Ishikawa (cell line): ENCODE results near the gene SAMD3.

Source experiments
- CEBPB ChIP-seq: IDR thresholded peaks from 2 replicates; pipeline ENCODE4 v1.6.1; 2012
- CREB1 ChIP-seq: IDR thresholded peaks from 2 replicates; pipeline ENCODE4 v1.6.1; 2012; ENCODE audit warnings: low read depth
- EGR1 ChIP-seq: IDR thresholded peaks from 2 replicates; pipeline ENCODE4 v1.6.1; 2012
- EP300 ChIP-seq: IDR thresholded peaks from 2 replicates; pipeline ENCODE4 v1.6.1; 2012; ENCODE audit warnings: borderline replicate concordance
- FOXM1 ChIP-seq: IDR thresholded peaks from 2 replicates; pipeline ENCODE4 v1.6.1; 2012; ENCODE audit warnings: low read depth, borderline replicate concordance
- MAX ChIP-seq: IDR thresholded peaks from 2 replicates; pipeline ENCODE4 v1.6.1; 2012
- NFIC ChIP-seq: IDR thresholded peaks from 2 replicates; pipeline ENCODE4 v1.6.1; 2012
- RAD21 ChIP-seq: IDR thresholded peaks from 2 replicates; pipeline ENCODE4 v1.6.1; 2012; ENCODE audit warnings: low read depth
- REST ChIP-seq: IDR thresholded peaks from 2 replicates; pipeline ENCODE4 v1.6.1; 2012; ENCODE audit warnings: low read depth, mild to moderate bottlenecking
- TAF1 ChIP-seq: IDR thresholded peaks from 2 replicates; pipeline ENCODE4 v1.6.1; 2012; ENCODE audit warnings: low read depth, mild to moderate bottlenecking
- TCF12 ChIP-seq: IDR thresholded peaks from 2 replicates; pipeline ENCODE4 v1.6.1; 2012; ENCODE audit warnings: low read depth
- TEAD4 ChIP-seq: IDR thresholded peaks from 2 replicates; pipeline ENCODE4 v1.6.1; 2012
- USF1 ChIP-seq: IDR thresholded peaks from 2 replicates; pipeline ENCODE4 v1.6.1; 2012
- YY1 ChIP-seq: IDR thresholded peaks from 2 replicates; pipeline ENCODE4 v1.6.1; 2012; ENCODE audit warnings: low read depth
- ZBTB7A ChIP-seq: IDR thresholded peaks from 2 replicates; pipeline ENCODE4 v1.6.1; 2012; ENCODE audit warnings: low read depth

SAMD3 gene

GRCh38 chr6:130212215-130212874 is 10.4 kb downstream of the SAMD3 start:
- TF ChIP-seq YY1 (no peak), ZBTB7A (no peak), CREB1 (no peak), RAD21 (no peak), NFIC (no peak), EP300 (no peak), TEAD4 (no peak), EGR1 (no peak), TAF1 (no peak), FOXM1 (no peak), USF1 (no peak), REST (no peak), CEBPB (no peak), MAX (no peak)

- TF ChIP-seq YY1 = no peak
- TF ChIP-seq CREB1 = no peak
- no peak for TF ChIP-seq ZBTB7A
- TF ChIP-seq USF1 = no peak
- no peak for TF ChIP-seq EP300
- no peak for TF ChIP-seq FOXM1
- TF ChIP-seq TEAD4 = no peak
- no peak for TF ChIP-seq MAX
- TF ChIP-seq TAF1 = no peak
- no peak for TF ChIP-seq NFIC
- TF ChIP-seq RAD21 = no peak
- no peak for TF ChIP-seq CEBPB
- no peak for TF ChIP-seq TCF12
Observed at GRCh38 chr6:130211691-130212090, 11.1 kb downstream of the SAMD3 start.

GRCh38 chr6:130207979-130208649 is 14.6 kb downstream of the SAMD3 start:
- TF ChIP-seq TAF1 = no peak
- TF ChIP-seq CREB1 = no peak
- TF ChIP-seq MAX = no peak
- TF ChIP-seq YY1 = no peak
- TF ChIP-seq CEBPB = no peak
- TF ChIP-seq TEAD4 = no peak
- TF ChIP-seq REST = no peak
- TF ChIP-seq EGR1 = no peak

GRCh38 chr6:130206479-130206878 is 16.3 kb downstream of the SAMD3 start:
- TF ChIP-seq YY1 = no peak
- TF ChIP-seq EGR1 = no peak
- TF ChIP-seq USF1 = no peak
- no peak for TF ChIP-seq TAF1
- no peak for TF ChIP-seq NFIC
- TF ChIP-seq TCF12 = no peak
- no peak for TF ChIP-seq EP300
- TF ChIP-seq MAX = no peak
- TF ChIP-seq RAD21 = no peak
- TF ChIP-seq ZBTB7A = no peak
- TF ChIP-seq TEAD4 = no peak
- TF ChIP-seq CEBPB = no peak
- TF ChIP-seq CREB1 = no peak
- no peak for TF ChIP-seq FOXM1
- TF ChIP-seq REST = no peak
